SIG-M5 (cell line): ENCODE data around the gene SNX21.
"Not testable (repeated sequence)": the region's sequence is repeated elsewhere in the genome, so short reads cannot be mapped to it uniquely, and the experiment has no call there.

Experiments
- DNase-seq: peaks from one replicate; lab custom pipeline; 2025; lab: John Stamatoyannopoulos, UW

Gene SNX21

GRCh38 chr20:45823949-45824835, 9.4 kb upstream of the SNX21 start:
- DNase-seq, result no peak

- no peak for DNase-seq
Observed at GRCh38 chr20:45826381-45827019, 7.1 kb upstream of the SNX21 start.

GRCh38 chr20:45827030-45827652, 6.5 kb upstream of the SNX21 start, which contains the start of gene TNNC2:
Gene TNNC2, minus strand, starts transcription at chr20:45827312. Its CDS starts 64 bp downstream, at chr20:45827248.
- no peak for DNase-seq

- no peak for DNase-seq
Observed at GRCh38 chr20:45827712-45828111, 5.9 kb upstream of the SNX21 start.

GRCh38 chr20:45828589-45828988, 5.0 kb upstream of the SNX21 start:
- no peak for DNase-seq

GRCh38 chr20:45829673-45830106, 3.9 kb upstream of the SNX21 start:
- not testable (repeated sequence) for DNase-seq

- no peak for DNase-seq
Observed at GRCh38 chr20:45832619-45833018, 980 bp upstream of the SNX21 start.

- DNase-seq, result no peak
Observed at GRCh38 chr20:45833883-45834796, 541 bp downstream of the SNX21 start.

DNA sequence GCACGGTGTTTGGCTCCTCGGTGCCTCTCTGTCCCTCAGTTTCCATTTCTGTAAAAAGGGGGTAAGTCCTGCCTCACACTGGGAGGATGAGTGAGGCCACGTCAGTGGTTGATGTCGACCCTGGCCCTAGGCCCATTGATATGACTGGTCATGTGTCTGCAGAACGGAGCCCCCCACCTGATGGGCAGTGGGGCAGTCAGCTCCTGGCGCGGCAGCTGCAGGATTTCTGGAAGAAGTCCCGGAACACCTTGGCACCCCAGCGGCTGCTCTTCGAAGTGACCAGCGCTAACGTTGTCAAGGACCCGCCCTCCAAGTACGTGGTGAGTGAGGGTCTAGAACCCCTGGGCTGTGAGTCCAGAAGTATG, 1.2 kb downstream of the SNX21 start:
- no peak for DNase-seq

DNA sequence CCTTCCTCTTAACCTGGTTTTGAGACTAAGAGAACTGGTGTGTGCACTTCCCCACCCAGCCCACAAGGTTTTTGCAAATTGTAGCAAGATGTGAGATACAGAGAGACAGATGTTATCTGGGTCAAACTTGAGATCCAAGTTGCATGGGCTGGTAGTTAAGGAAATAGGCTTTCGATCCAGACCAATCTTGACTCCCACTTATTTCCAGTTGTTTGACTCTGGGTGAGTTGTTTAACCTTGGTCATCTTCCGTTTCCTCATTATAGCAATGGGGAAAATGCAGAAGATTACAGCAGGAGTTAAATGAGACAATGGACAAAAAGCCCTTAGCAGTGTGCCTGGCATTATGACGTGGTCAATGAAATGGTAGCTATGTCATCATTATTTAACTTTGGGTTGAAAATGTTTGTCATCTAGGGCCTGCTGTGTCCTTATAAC, 1.7 kb downstream of the SNX21 start:
- peak; percentile 10 for DNase-seq

- DNase-seq, result no peak
Observed at GRCh38 chr20:45835825-45836224, 2.2 kb downstream of the SNX21 start.

- no peak for DNase-seq
Observed at GRCh38 chr20:45836841-45837240, 3.2 kb downstream of the SNX21 start.

- no peak for DNase-seq
Observed at GRCh38 chr20:45840700-45841198, 7.2 kb downstream of the SNX21 start.

DNA sequence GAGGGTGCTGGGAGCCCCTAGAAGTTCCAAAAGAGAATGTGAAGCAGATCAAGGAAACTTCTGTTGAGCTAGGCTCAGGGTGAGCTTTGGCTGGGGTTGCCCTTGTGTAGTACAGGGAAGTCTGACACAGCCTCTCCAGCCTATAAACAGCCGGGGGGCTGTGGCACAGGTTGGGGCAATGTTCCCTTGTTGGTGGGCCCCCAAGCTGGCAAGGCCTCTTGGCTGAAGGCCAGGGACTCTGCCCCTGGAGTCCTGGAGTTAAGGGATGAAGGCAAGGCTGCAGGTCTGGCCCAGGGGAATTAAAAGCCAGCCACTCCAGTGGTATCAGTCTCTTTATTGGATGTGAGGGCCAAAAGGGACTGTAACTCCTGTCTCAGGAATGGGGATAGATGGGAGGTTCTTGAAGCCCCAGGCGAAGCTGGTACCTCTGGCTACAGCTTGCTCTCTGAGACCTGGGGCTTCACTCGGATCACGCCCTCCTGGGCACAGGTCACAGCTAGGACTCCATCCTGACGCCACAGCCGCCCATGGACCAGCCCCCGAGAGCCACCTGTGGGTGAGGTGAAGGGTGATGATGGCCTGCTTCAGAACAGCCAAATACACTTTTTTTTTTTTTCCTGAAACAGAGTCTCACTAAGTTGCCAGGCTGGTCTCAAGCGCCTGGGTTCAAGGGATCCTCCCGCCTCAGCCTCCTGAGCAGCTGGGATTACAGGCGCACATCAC, 8.0 kb downstream of the SNX21 start:
- DNase-seq, result no peak

DNA sequence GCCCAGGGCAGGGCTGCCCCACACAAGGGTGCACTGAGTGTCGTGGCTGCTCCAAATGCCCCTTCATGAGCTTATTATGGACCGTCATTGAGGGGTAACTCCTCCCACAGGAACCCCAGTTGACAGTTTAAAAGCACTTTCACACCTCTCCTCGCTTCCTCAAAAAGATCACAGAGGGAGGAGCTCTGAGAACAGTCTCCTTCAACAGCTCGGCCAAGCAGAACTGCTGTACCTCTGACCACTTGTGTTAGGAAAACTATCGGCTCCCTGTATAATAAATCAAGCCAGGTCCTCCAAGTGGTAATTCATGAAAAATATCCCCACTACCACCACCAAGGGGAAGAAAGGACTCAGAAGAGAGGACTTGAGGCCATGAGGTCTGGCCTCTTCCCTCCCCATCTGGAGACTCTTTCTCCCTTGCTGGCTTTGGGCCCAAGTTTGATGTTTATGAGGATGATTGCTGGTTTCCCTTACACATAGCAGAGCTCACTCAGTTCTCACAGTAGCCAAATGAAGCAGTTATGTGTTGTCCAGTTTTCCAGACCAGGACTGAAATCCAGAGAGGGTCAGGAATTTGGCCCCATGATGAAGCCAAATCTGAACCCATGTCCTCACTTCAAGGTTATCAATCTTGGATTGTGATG, 8.7 kb downstream of the SNX21 start:
- DNase-seq, result no peak

- DNase-seq, result no peak
Observed at GRCh38 chr20:45843506-45843905, 9.9 kb downstream of the SNX21 start.

GRCh38 chr20:45845452-45845851, 11.9 kb downstream of the SNX21 start:
- DNase-seq, result no peak

GRCh38 chr20:45848421-45848820, 14.8 kb downstream of the SNX21 start:
- no peak for DNase-seq

GRCh38 chr20:45848969-45849582, 15.5 kb downstream of the SNX21 start:
- DNase-seq, result no peak

DNA sequence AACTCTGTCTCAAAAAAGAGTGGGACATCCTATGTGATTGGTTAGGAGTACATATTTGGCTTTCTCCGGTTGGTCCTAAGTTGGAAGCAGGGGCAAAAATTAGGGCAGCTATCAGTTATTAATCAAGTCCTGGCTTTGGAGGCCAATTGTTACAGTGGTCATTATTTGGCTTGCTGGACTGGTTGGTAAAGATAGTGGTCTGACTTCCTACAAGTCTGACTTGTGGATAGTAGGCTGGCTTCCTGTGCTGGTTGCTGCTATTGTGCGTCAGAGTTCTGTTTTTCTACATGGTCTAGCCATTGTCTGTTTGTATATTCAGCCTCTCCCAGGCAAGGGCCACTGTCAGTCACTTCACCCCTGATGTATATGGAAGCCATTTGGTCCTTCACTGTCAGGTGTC, 16.6 kb downstream of the SNX21 start:
- no peak for DNase-seq
